Kidney (tissue), 14 donors: Measurements from ENCODE around the gene FAM114A2. TPM values are rescaled to one million over a fixed set of nuclear protein-coding genes. Genes with fewer than 3 reads are reported as not detected.
A peak's percentile ranks its signal among the peaks of the same experiment; 100 is the strongest.

Experiments
- DNase-seq, 5 donors: peaks; one replicate each; pipeline ENCODE4 v3.0.0-alpha.2; 2013 to 2020
- FAIRE-seq: peaks from 2 replicates; lab custom pipeline; 2012; peaks lifted over from hg19 to GRCh38; lab: Jason Lieb, UNC
- H3K27ac ChIP-seq, 2 donors: one replicate each; pipeline ENCODE4 v1.7.0; 2013; ENCODE audit warnings: low read depth in 2 of 2, low read length in 2 of 2, inconsistent platforms in 1 of 2
- H3K27me3 ChIP-seq: one replicate; pipeline ENCODE4 v1.7.1; 2013; ENCODE audit warnings: low read length, inconsistent platforms; ENCODE audit not compliant: control insufficient read depth, insufficient read depth
- H3K36me3 ChIP-seq, 3 donors: one replicate each; pipeline versions ENCODE4 v1.7.0 to v1.7.1; 2013; ENCODE audit warnings: low read length in 3 of 3, control low read depth in 1 of 3, inconsistent platforms in 1 of 3; ENCODE audit not compliant: insufficient read depth in 3 of 3, control insufficient read depth in 2 of 3
- H3K4me1 ChIP-seq, 3 donors: one replicate each; pipeline versions ENCODE4 v1.7.0 to v1.7.1; 2013; ENCODE audit warnings: low read length in 3 of 3, inconsistent platforms in 1 of 3, low read depth in 1 of 3; ENCODE audit not compliant: control insufficient read depth in 2 of 3, insufficient read depth in 2 of 3
- H3K4me3 ChIP-seq, 3 donors: one replicate each; pipeline versions ENCODE4 v1.7.0 to v1.8.1; 2013; ENCODE audit warnings: low read length in 3 of 3, control low read depth in 1 of 3, inconsistent platforms in 1 of 3
- H3K9ac ChIP-seq, 3 donors: one replicate each; pipeline versions ENCODE4 v1.7.0 to v1.7.1; 2013; ENCODE audit warnings: low read length in 3 of 3, control low read depth in 1 of 3, inconsistent platforms in 1 of 3
- H3K9me3 ChIP-seq, 3 donors: one replicate each; pipeline versions ENCODE4 v1.7.0 to v1.7.1; 2013; ENCODE audit warnings: low read length in 3 of 3, control low read depth in 1 of 3, inconsistent platforms in 1 of 3; ENCODE audit not compliant: control insufficient read depth in 2 of 3, insufficient read depth in 1 of 3
- CTCF ChIP-seq: IDR thresholded peaks from 3 replicates; pipeline ENCODE4 v1.5.1; 2012; ENCODE audit warnings: mild to moderate bottlenecking, moderate library complexity, borderline replicate concordance; ENCODE audit not compliant: insufficient read depth; ENCODE audit errors: extremely low read depth
- intact Hi-C: fragments of 100-400 bp; cut with DNase I; formaldehyde crosslinking; loops from one replicate; pipeline ENCODE4 v1.11.1; 2022
- polyA plus RNA-seq: library from polyadenylated mRNA; stranded (reverse); fragments of 350-450 nt; fragmentation: Illumina TruSeq; extraction: RNeasy Lipid Tissue Mini Kit (QIAGEN cat#74804); gene quantifications from one replicate; pipeline ENCODE4 v1.2.3, GENCODE V29; 2014; ENCODE audit warnings: low read depth, low replicate concordance; ENCODE audit not compliant: insufficient read depth
- total RNA-seq: library from RNA; stranded (reverse); fragmentation: NEBNext Ultra II Directional; extraction: Animal tissue kit (Norgen Biotek cat#: 25700); gene quantifications from one replicate; pipeline ENCODE4 v1.2.1, GENCODE V29; 2021
- donor health status: control.
- donor health status: control.
- donor health status: control.
- donor health status: control.
- donor health status: control.
- donor health status: DM: yes; HTN: yes; CAD: no.
- donor health status: Normal renal cell carcinoma (clear cell type).

FAM114A2 gene
- total and polyA plus RNA-seq, 2 donors from 2014 or later, result 12.9 to 36.2 TPM

- TF ChIP-seq CTCF, result no peak
- Histone ChIP-seq H3K36me3 (no peaks in the 10 kb centered on the region), H3K9me3 (no peaks in the 10 kb centered on the region), H3K27ac (no peak overlapping the region), H3K9ac (no peak overlapping the region), H3K4me3 (no peak overlapping the region), H3K4me1 (no peaks in the 10 kb centered on the region), H3K27me3 (no peaks in the 10 kb centered on the region)
- DNase-seq (no peak), FAIRE-seq (no peak)
- intact Hi-C loops, result no loop called here
Measured at GRCh38 chr5:154086146-154086545, 47.4 kb upstream of the FAM114A2 start.

GRCh38 chr5:154084062-154084639, 45.4 kb upstream of the FAM114A2 start:
- no peak overlapping the region for H3K27ac ChIP-seq
- H3K9ac ChIP-seq, result no peak overlapping the region
- no peaks in the 10 kb centered on the region for H3K27me3 ChIP-seq
- DNase-seq (peak in 2 of 5 donors; percentile 16 to 21), FAIRE-seq (no peak)
- no peaks in the 10 kb centered on the region for H3K36me3 ChIP-seq
- TF ChIP-seq CTCF, result no peak
- no peaks in the 10 kb centered on the region for H3K9me3 ChIP-seq
- no peaks in the 10 kb centered on the region for H3K4me1 ChIP-seq
- no peak overlapping the region for H3K4me3 ChIP-seq
- intact Hi-C loops, result no loop called here

- no peak for TF ChIP-seq CTCF
- Histone ChIP-seq H3K36me3 (no peaks in the 10 kb centered on the region), H3K27ac (no peak overlapping the region), H3K9me3 (no peaks in the 10 kb centered on the region), H3K9ac (no peak overlapping the region), H3K4me1 (no peaks in the 10 kb centered on the region), H3K27me3 (no peaks in the 10 kb centered on the region), H3K4me3 (no peak overlapping the region)
- intact Hi-C loops, result no loop called here
- DNase-seq (no peak), FAIRE-seq (no peak)
Measured at GRCh38 chr5:154081246-154081645, 42.5 kb upstream of the FAM114A2 start.

- no peaks in the 10 kb centered on the region for H3K27me3 ChIP-seq
- TF ChIP-seq CTCF, result no peak
- H3K9ac ChIP-seq, result no peak overlapping the region
- H3K27ac ChIP-seq, result no peak overlapping the region
- H3K4me3 ChIP-seq, result no peak overlapping the region
- H3K9me3 ChIP-seq, result no peaks in the 10 kb centered on the region
- no peaks in the 10 kb centered on the region for H3K4me1 ChIP-seq
- H3K36me3 ChIP-seq, result no peaks in the 10 kb centered on the region
- intact Hi-C loops, result loop anchor here (10.0 kb wide), 1 partner anchor 97 kb away; no protein-coding TSS in a partner anchor
- DNase-seq (peak in 2 of 5 donors; percentile 22 to 38), FAIRE-seq (no peak)
Measured at GRCh38 chr5:154078272-154078671, 39.6 kb upstream of the FAM114A2 start.
